PFSK-1 (cell line): ENCODE results near the gene LRFN2.

Source experiments
- FOXP2 ChIP-seq: optimal IDR thresholded peaks from 2 replicates; pipeline ENCODE3; 2011; ENCODE audit warnings: borderline replicate concordance, control low read depth, inconsistent platforms; ENCODE audit not compliant: insufficient read depth; ENCODE audit errors: extremely low read length, extremely low read depth
- POLR2AphosphoS5 ChIP-seq: IDR thresholded peaks from 2 replicates; pipeline ENCODE4 v1.6.1; 2012; ENCODE audit warnings: low read depth, mild to moderate bottlenecking, control low read depth, low read length, moderate library complexity
- REST ChIP-seq, 2 experiments: IDR thresholded peaks; 2 replicates each; pipeline versions ENCODE4 v1.6.1 to v1.8.0; 2011 to 2012; ENCODE audit warnings: low read depth in 2 of 2, low read length in 2 of 2, control low read depth in 1 of 2, inconsistent platforms in 1 of 2, mild to moderate bottlenecking in 1 of 2, moderate library complexity in 1 of 2; ENCODE audit not compliant: insufficient read depth in 1 of 2
- SIN3A ChIP-seq: IDR thresholded peaks from 2 replicates; pipeline ENCODE4 v1.6.1; 2012; ENCODE audit warnings: mild to moderate bottlenecking, low read length, moderate library complexity, borderline replicate concordance; ENCODE audit not compliant: insufficient read depth
- TAF1 ChIP-seq: IDR thresholded peaks from 2 replicates; pipeline ENCODE4 v1.6.1; 2012; ENCODE audit warnings: low read length, control low read depth, borderline replicate concordance; ENCODE audit not compliant: insufficient read depth

Gene LRFN2

GRCh38 chr6:40411881-40412280 lies 175.3 kb downstream of the LRFN2 start:
- no peak for TF ChIP-seq FOXP2
- no peak for TF ChIP-seq POLR2AphosphoS5
- no peak for TF ChIP-seq SIN3A

GRCh38 chr6:40410821-40411220 lies 176.3 kb downstream of the LRFN2 start:
- TF ChIP-seq POLR2AphosphoS5 = no peak
- TF ChIP-seq SIN3A = no peak

GRCh38 chr6:40409716-40410397 lies 177.3 kb downstream of the LRFN2 start:
- TF ChIP-seq TAF1 (no peak), FOXP2 (no peak), POLR2AphosphoS5 (no peak), REST (IDR thresholded peaks at IDR 0.05; ENCODE audit: insufficient read depth in 1 of 2, low read depth in 2 of 2, low read length in 2 of 2) (no peak), SIN3A (no peak)

- TF ChIP-seq FOXP2 = no peak
- no peak for TF ChIP-seq SIN3A
- no peak for TF ChIP-seq REST (IDR thresholded peaks at IDR 0.05; ENCODE audit: insufficient read depth in 1 of 2, low read depth in 2 of 2, low read length in 2 of 2)
- TF ChIP-seq TAF1 = no peak
- TF ChIP-seq POLR2AphosphoS5 = no peak
Measured at GRCh38 chr6:40408786-40409542, 178.2 kb downstream of the LRFN2 start.

- no peak for TF ChIP-seq SIN3A
Measured at GRCh38 chr6:40407239-40407638, 179.9 kb downstream of the LRFN2 start.

GRCh38 chr6:40406175-40406574 lies 181.0 kb downstream of the LRFN2 start:
- TF ChIP-seq FOXP2 (no peak), SIN3A (no peak), TAF1 (no peak), POLR2AphosphoS5 (no peak), REST (IDR thresholded peaks at IDR 0.05; ENCODE audit: insufficient read depth in 1 of 2, low read depth in 2 of 2, low read length in 2 of 2) (no peak)

- TF ChIP-seq TAF1 (no peak), SIN3A (no peak), FOXP2 (no peak), POLR2AphosphoS5 (no peak), REST (IDR thresholded peaks at IDR 0.05; ENCODE audit: insufficient read depth in 1 of 2, low read depth in 2 of 2, low read length in 2 of 2) (no peak)
Measured at GRCh38 chr6:40400738-40401137, 186.4 kb downstream of the LRFN2 start.
